Fibroblast of the aortic adventitia (primary cell): ENCODE results near the gene ACSS3. TPM values are rescaled to one million over a fixed set of nuclear protein-coding genes. Genes with fewer than 3 reads are reported as not detected.

ENCODE experiments used
- DNase-seq: peaks from one replicate; pipeline ENCODE4 v3.0.0-alpha.2; 2010; ENCODE audit warnings: low read depth
- H3K4me3 ChIP-seq: 2 replicates; pipeline ENCODE4 v1.5.1; 2011; ENCODE audit warnings: low read depth, mild to moderate bottlenecking, control low read depth, low read length, moderate library complexity
- total RNA-seq: library from RNA; depleted of rRNA; stranded (reverse); fragments of >200 nt; gene quantifications from 2 replicates; pipeline ENCODE4 v1.2.3, GENCODE V29; 2012; ENCODE audit warnings: low replicate concordance
- TF ChIP-seq, protein P1 (sequence below): IDR thresholded peaks from 2 replicates; pipeline ENCODE4 v1.5.1; 2011; ENCODE audit warnings: mild to moderate bottlenecking, low read length, control low read depth, inconsistent platforms; ENCODE audit not compliant: insufficient read depth

The ACSS3 gene
- total RNA-seq, 1 donor: 24.5 TPM

DNA sequence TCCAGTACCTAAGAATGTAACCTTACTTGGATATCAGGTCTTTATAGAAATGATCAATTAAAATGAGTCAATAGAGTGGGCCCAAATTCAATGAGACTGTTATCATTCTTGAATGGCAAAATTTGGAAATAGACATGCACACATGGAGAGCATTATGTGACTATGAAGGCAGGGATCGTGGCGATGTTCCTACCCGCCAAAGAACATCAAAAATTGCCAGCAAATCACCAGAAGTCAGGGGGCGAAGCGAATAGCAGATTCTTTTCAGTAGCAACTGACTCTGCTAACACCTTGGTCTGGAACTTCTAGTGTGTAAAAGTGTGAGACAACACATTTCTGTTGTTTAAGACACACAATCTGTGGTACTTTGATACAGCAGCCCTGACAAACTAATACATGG is 192.5 kb downstream of the ACSS3 start:
- TF ChIP-seq, protein P1, sequence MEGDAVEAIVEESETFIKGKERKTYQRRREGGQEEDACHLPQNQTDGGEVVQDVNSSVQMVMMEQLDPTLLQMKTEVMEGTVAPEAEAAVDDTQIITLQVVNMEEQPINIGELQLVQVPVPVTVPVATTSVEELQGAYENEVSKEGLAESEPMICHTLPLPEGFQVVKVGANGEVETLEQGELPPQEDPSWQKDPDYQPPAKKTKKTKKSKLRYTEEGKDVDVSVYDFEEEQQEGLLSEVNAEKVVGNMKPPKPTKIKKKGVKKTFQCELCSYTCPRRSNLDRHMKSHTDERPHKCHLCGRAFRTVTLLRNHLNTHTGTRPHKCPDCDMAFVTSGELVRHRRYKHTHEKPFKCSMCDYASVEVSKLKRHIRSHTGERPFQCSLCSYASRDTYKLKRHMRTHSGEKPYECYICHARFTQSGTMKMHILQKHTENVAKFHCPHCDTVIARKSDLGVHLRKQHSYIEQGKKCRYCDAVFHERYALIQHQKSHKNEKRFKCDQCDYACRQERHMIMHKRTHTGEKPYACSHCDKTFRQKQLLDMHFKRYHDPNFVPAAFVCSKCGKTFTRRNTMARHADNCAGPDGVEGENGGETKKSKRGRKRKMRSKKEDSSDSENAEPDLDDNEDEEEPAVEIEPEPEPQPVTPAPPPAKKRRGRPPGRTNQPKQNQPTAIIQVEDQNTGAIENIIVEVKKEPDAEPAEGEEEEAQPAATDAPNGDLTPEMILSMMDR: no peak
- no peak overlapping the region for H3K4me3 ChIP-seq
- DNase-seq: no peak

DNA sequence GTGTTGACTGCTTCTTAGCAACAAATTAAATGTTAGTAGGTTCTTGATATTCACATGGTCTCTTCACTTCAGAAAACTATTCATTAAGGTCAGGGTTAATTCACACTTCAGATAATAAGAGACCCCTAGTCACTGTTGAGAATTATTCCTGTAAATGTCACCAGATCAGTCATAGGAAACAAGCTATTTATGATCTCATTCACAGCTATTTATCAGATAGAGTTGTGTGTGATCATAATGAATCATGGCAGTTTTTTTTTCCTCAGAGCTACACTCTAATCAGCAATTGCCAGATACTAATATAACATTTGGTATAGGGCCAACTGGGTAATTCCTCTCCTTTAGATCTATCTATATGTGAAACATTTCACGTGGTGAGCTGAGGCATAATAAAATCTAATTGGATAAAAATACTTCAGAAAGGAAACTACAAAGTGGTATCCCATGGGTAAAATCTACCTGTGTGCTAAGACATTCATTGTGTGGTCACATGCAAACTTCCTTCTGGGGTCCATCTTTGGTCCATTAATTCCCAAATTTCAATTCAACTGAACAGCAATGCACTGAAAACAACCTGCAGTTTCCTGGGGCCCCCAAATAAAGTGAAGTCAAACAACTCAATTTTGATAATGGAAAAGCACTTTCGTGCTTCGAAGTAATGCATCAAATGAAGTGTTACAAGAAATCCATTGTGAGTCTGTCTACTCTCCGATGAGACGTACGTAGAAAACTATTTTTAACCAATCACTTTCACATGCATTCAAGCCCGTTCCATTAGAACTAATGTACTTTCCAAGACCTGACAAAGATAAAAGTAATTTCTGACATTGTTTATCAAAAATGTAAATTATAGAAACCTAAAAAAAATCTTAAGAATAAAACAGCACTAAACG is 197.0 kb downstream of the ACSS3 start:
- TF ChIP-seq, protein P1: no peak
- no peak for DNase-seq
- H3K4me3 ChIP-seq: no peak overlapping the region

DNA sequence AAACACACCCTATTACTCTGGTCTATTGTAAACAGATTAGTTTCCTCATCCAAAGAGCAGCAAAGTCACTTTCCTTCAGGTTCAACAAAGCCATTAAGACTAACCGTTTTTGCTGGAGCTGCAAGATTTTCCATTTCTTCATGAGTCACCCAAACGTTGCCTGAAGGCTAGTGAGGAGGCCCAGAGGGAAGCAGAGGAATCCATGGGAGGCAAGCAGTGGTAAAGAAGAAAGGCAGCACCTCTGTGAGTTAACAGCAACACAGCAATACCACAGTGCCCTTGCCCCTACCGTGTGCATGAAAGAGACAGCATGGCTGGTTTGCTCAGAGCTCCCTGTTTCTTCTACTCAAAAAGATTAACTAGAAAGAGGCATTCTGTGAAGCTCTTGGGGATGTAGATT is 206.3 kb downstream of the ACSS3 start:
- DNase-seq: no peak
- TF ChIP-seq, protein P1: no peak

DNA sequence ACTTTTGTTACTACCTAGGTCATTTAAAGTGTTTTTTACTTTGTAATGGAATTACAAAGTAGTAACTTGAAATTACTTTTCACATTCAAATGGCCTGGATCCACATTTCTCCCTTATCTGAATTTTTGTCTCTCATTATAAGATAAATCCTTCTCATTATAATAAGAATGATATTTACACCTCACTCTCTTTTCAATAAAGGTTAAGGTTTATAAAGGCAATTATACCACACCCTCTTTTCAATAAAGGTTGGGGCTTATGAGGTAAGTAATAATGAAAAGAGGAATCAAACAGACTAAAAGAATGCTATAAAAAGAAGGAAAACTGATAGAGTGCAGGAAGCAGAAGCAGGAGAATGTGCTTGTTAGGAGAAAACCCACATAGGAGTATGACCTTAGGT is 210.8 kb downstream of the ACSS3 start:
- H3K4me3 ChIP-seq: no peak overlapping the region
- no peak for DNase-seq
- TF ChIP-seq, protein P1: no peak

More for the DNA sequence above, 206.3 kb downstream of the ACSS3 start:
- no peak overlapping the region for H3K4me3 ChIP-seq

DNA sequence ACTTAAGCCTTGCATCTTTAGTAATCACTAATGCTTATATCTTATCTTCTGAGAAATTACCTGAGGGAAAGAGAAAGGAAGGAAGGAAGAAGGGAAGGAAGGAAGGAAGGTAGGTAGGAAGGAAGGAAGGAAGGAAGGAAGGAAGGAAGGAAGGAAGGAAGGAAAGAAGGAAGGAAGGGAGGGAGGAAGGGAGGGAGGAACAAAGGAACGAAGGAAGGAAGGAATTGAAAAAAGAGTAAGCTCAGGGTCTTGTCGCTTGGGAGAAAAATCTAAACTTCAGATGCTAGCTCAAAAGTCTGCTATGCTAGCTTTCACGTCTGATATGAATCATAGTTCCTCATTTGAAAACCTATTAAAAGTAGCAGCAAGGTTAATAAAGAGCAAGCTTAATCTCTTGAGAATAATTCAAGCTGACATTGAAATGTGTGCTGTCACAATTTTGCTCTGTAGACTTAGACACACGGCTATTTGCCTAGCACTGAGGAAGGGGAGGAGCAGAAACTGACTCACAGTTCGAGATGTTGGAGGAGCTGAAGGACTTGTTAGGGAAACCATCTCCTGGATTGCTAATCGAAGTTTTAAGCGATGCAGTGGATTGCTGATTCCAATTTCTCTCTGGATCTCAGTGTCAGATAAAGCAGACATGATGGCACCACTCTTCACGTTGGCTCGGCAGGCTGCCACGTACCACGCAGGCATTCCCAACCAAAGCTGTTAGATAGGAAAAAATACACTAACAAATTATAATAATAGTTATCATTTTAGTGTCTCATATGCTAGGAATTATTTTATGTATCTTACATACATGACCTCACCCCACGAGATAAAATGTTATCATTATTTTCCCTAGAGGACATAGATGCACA is 216.7 kb downstream of the ACSS3 start:
- no peak for DNase-seq
- no peak overlapping the region for H3K4me3 ChIP-seq
- TF ChIP-seq, protein P1: no peak

DNA sequence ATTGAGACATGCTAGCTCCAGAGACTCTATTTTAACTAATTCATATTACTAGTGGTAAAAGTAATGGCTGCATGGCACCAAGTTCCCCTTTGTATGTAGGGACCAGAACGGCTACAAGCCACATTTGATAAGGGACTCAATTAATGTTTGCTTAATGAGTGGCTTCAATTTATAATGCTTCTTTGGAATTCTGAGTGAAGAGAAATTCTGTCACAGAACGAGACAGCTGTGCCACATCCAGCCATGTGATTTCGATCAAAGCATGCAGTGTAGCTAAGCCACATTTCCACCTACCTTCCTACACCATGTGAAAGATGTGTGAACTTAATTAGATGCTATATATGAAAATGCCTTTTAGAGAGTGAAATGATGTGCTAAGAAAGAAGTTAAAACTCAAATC is 217.4 kb downstream of the ACSS3 start:
- TF ChIP-seq, protein P1: no peak
- DNase-seq: no peak
- no peak overlapping the region for H3K4me3 ChIP-seq
